ENCODE measurements around the gene MAFG. TPM values are rescaled to one million over a fixed set of nuclear protein-coding genes. Genes with fewer than 3 reads are reported as not detected.

The MAFG gene
- total RNA-seq, 2 experiments from 2014 or later, result 10.8 to 13.3 TPM

GRCh38 chr17:81909966-81910839 is 17.3 kb downstream of the MAFG start:
- Histone ChIP-seq H3K4me1 (ENCODE audit: insufficient read depth, low read length) (peaks cover 24% of the 10 kb centered on the region), H3K4me3 (ENCODE audit: low read length) (peak overlapping the region; percentile 72), H3K27me3 (ENCODE audit: control insufficient read depth in 1 of 2, insufficient read depth in 2 of 2, low read length in 2 of 2) (no peaks in the 10 kb centered on the region), H3K36me3 (ENCODE audit: insufficient read depth, low read length) (peaks cover 49% of the 10 kb centered on the region), H3K9me3 (ENCODE audit: control insufficient read depth in 1 of 2, insufficient read depth in 1 of 2, low read length in 2 of 2) (no peaks in the 10 kb centered on the region), H3K27ac (ENCODE audit: low read depth in 1 of 2, low read length in 2 of 2) (no peak overlapping the region)
- Mint-ChIP-seq H3K27ac (peak overlapping the region; percentile 73), H3K4me3 (peak overlapping the region; percentile 92), H3K36me3 (ENCODE audit: low read depth) (peaks cover 32% of the 10 kb centered on the region), H3K4me1 (ENCODE audit: low read depth) (peaks cover 4% of the 10 kb centered on the region), H3K9me3 (no peaks in the 10 kb centered on the region), H3K27me3 (no peaks in the 10 kb centered on the region)
- DNase-seq (no peak), ATAC-seq (ENCODE audit: poor library complexity) (no peak)
- TF ChIP-seq, protein P1, sequence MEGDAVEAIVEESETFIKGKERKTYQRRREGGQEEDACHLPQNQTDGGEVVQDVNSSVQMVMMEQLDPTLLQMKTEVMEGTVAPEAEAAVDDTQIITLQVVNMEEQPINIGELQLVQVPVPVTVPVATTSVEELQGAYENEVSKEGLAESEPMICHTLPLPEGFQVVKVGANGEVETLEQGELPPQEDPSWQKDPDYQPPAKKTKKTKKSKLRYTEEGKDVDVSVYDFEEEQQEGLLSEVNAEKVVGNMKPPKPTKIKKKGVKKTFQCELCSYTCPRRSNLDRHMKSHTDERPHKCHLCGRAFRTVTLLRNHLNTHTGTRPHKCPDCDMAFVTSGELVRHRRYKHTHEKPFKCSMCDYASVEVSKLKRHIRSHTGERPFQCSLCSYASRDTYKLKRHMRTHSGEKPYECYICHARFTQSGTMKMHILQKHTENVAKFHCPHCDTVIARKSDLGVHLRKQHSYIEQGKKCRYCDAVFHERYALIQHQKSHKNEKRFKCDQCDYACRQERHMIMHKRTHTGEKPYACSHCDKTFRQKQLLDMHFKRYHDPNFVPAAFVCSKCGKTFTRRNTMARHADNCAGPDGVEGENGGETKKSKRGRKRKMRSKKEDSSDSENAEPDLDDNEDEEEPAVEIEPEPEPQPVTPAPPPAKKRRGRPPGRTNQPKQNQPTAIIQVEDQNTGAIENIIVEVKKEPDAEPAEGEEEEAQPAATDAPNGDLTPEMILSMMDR (IDR thresholded peaks at IDR 0.05), result no peak
- ChIA-PET POLR2A (interaction anchor here (0.6 to 3.6 kb wide), 4 partner anchors 18 to 50 kb away, joined by 3 to 13 read pairs (median 4); partner anchors contain the start of genes ANAPC11, ARHGDIA and P4HB), CTCF (no interaction called here)
- intact Hi-C loops (cut with DNase I, micrococcal nuclease), result loop anchor here (2.0 kb wide), 2 partner anchors 17 to 19 kb away; partner anchors contain the start of genes ALYREF (in 1 of the 2), ANAPC11 (in 1 of the 2) and MAFG (in 1 of the 2)

DNA sequence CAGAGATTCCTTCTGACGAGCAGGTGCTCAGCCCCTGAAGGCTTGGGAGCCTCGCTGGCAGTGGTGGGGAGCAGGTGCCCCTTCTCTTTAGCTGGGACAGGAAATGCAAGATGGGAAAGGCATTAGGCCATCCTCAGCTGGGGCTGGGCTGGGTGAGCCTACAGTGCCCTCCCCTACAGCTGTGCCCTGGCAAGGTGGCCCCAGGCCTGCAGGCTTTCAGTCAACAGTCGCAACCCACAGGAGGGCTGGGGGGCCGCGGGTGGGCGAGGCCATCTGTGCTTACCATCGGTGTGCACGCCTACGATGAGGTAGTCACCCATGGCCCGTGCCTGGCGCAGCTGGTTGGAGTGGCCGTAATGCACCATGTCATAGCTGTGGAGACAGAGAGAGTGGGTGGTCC is 18.3 kb downstream of the MAFG start:
- peak overlapping the region; percentile 45 for H3K4me3 Mint-ChIP-seq
- ATAC-seq (ENCODE audit: poor library complexity), result no peak

DNA sequence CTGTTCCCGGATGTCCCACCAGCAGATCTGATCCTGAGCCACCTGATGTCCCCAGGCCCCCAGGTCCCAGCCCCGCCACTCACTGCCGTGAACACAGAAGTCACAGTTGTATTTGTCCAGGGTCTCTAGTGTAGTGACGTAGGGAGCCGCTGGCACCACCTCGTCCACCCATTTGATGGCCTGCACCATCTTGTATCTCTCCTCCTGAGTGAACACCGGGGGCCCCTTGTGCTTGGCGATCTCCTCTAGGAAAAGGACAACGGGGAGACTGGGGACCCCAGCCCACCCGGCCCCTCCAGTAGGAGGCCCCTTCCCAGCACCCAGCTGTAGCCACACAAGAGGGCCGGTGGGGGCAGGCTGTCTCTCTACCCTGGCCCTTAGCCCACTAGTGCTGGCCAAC is 18.7 kb downstream of the MAFG start:
- Histone ChIP-seq H3K4me3 (ENCODE audit: low read length) (no peak overlapping the region), H3K4me1 (ENCODE audit: insufficient read depth, low read length) (peaks cover 21% of the 10 kb centered on the region), H3K27ac (ENCODE audit: low read depth in 1 of 2, low read length in 2 of 2) (no peak overlapping the region), H3K27me3 (ENCODE audit: control insufficient read depth in 1 of 2, insufficient read depth in 2 of 2, low read length in 2 of 2) (no peaks in the 10 kb centered on the region), H3K36me3 (ENCODE audit: insufficient read depth, low read length) (peaks cover 42% of the 10 kb centered on the region), H3K9me3 (ENCODE audit: control insufficient read depth in 1 of 2, insufficient read depth in 1 of 2, low read length in 2 of 2) (no peaks in the 10 kb centered on the region)
- DNase-seq (no peak), ATAC-seq (ENCODE audit: poor library complexity) (no peak)
- ChIA-PET POLR2A (interaction anchor here (3.6 kb wide), 1 partner anchor 37 kb away, joined by 13 read pairs; the partner anchor contains the start of gene ARHGDIA), CTCF (no interaction called here)
- H3K27me3 Mint-ChIP-seq, result no peaks in the 10 kb centered on the region
- peaks cover 4% of the 10 kb centered on the region for H3K4me1 Mint-ChIP-seq (ENCODE audit: low read depth)
- peaks cover 27% of the 10 kb centered on the region for H3K36me3 Mint-ChIP-seq (ENCODE audit: low read depth)
- no peak overlapping the region for H3K27ac Mint-ChIP-seq
- TF ChIP-seq, protein P1 (IDR thresholded peaks at IDR 0.05), result no peak
- intact Hi-C loops (cut with DNase I, micrococcal nuclease), result no loop called here
- peak overlapping the region; percentile 45 for H3K4me3 Mint-ChIP-seq
- no peaks in the 10 kb centered on the region for H3K9me3 Mint-ChIP-seq

More for the DNA sequence above, 18.3 kb downstream of the MAFG start:
- H3K36me3 ChIP-seq (ENCODE audit: insufficient read depth, low read length), result peaks cover 46% of the 10 kb centered on the region
- DNase-seq, result no peak
- Mint-ChIP-seq H3K36me3 (ENCODE audit: low read depth) (peaks cover 26% of the 10 kb centered on the region), H3K9me3 (no peaks in the 10 kb centered on the region), H3K27ac (no peak overlapping the region), H3K4me1 (ENCODE audit: low read depth) (peaks cover 4% of the 10 kb centered on the region), H3K27me3 (no peaks in the 10 kb centered on the region)
- TF ChIP-seq, protein P1 (IDR thresholded peaks at IDR 0.05), result no peak
- CTCF ChIA-PET, result no interaction called here
- POLR2A ChIA-PET, result interaction anchor here (0.9 to 3.6 kb wide), 2 partner anchors 17 to 37 kb away, joined by 4 to 13 read pairs; partner anchors contain the start of genes ANAPC11 and ARHGDIA
- intact Hi-C loops (cut with DNase I, micrococcal nuclease), result no loop called here
- no peak overlapping the region for H3K27ac ChIP-seq (ENCODE audit: low read depth in 1 of 2, low read length in 2 of 2)
- H3K9me3 ChIP-seq (ENCODE audit: control insufficient read depth in 1 of 2, insufficient read depth in 1 of 2, low read length in 2 of 2), result no peaks in the 10 kb centered on the region
- H3K27me3 ChIP-seq (ENCODE audit: control insufficient read depth in 1 of 2, insufficient read depth in 2 of 2, low read length in 2 of 2), result no peaks in the 10 kb centered on the region
- no peak overlapping the region for H3K4me3 ChIP-seq (ENCODE audit: low read length)
- H3K4me1 ChIP-seq (ENCODE audit: insufficient read depth, low read length), result peaks cover 21% of the 10 kb centered on the region

Measured in CD4-positive, alpha-beta T cell (primary cell).